ENCODE results near the gene SPPL2B.

SPPL2B gene

GRCh38 chr19:2283835-2284507 is 44.5 kb upstream of the SPPL2B start:
- no peaks in the 10 kb centered on the region for H3K9me3 ChIP-seq
- H3K36me3 ChIP-seq, result no peaks in the 10 kb centered on the region
- H3K4me3 ChIP-seq (ENCODE audit: low read depth, low read length), result no peak overlapping the region
- DNase-seq, result no peak
- no peaks in the 10 kb centered on the region for H3K4me1 ChIP-seq
- TF ChIP-seq CTCF (IDR thresholded peaks at IDR 0.05; ENCODE audit: low read depth, low read length), result no peak
- H3K27me3 ChIP-seq, result peaks cover 19% of the 10 kb centered on the region

- Histone ChIP-seq H3K4me3 (ENCODE audit: low read depth, low read length) (no peak overlapping the region), H3K9me3 (no peaks in the 10 kb centered on the region), H3K36me3 (no peaks in the 10 kb centered on the region), H3K4me1 (no peaks in the 10 kb centered on the region), H3K27me3 (peaks cover 45% of the 10 kb centered on the region)
- no peak for TF ChIP-seq CTCF (IDR thresholded peaks at IDR 0.05; ENCODE audit: low read depth, low read length)
- DNase-seq, result no peak
Measured at GRCh38 chr19:2286402-2287140, 41.9 kb upstream of the SPPL2B start.

- Histone ChIP-seq H3K9me3 (no peaks in the 10 kb centered on the region), H3K36me3 (no peaks in the 10 kb centered on the region), H3K4me1 (no peaks in the 10 kb centered on the region), H3K4me3 (ENCODE audit: low read depth, low read length) (no peak overlapping the region), H3K27me3 (peaks cover 54% of the 10 kb centered on the region)
- DNase-seq, result peak; percentile 9
- no peak for TF ChIP-seq CTCF (IDR thresholded peaks at IDR 0.05; ENCODE audit: low read depth, low read length)
Measured at GRCh38 chr19:2287585-2288337, 40.7 kb upstream of the SPPL2B start.

- DNase-seq, result peak; percentile 10
- Histone ChIP-seq H3K36me3 (no peaks in the 10 kb centered on the region), H3K27me3 (peaks cover 59% of the 10 kb centered on the region), H3K4me3 (ENCODE audit: low read depth, low read length) (no peak overlapping the region), H3K9me3 (no peaks in the 10 kb centered on the region), H3K4me1 (no peaks in the 10 kb centered on the region)
- no peak for TF ChIP-seq CTCF (IDR thresholded peaks at IDR 0.05; ENCODE audit: low read depth, low read length)
Measured at GRCh38 chr19:2288338-2288817, 40.1 kb upstream of the SPPL2B start.

- H3K4me3 ChIP-seq (ENCODE audit: low read depth, low read length), result no peak overlapping the region
- no peak for TF ChIP-seq CTCF (IDR thresholded peaks at IDR 0.05; ENCODE audit: low read depth, low read length)
- DNase-seq, result no peak
Measured at GRCh38 chr19:2288818-2289713, 39.4 kb upstream of the SPPL2B start.

More at GRCh38 chr19:2288818-2289713, 39.4 kb upstream of the SPPL2B start:
- peaks cover 66% of the 10 kb centered on the region for H3K27me3 ChIP-seq
- peaks cover 1% of the 10 kb centered on the region; the same call in 1 of the 2 replicates for H3K4me1 ChIP-seq
- H3K9me3 ChIP-seq, result no peaks in the 10 kb centered on the region
- no peaks in the 10 kb centered on the region for H3K36me3 ChIP-seq
